ENCODE measurements around the gene CACNA1B.
A peak's percentile ranks its signal among the peaks of the same experiment; 100 is the strongest.

CACNA1B gene

DNA sequence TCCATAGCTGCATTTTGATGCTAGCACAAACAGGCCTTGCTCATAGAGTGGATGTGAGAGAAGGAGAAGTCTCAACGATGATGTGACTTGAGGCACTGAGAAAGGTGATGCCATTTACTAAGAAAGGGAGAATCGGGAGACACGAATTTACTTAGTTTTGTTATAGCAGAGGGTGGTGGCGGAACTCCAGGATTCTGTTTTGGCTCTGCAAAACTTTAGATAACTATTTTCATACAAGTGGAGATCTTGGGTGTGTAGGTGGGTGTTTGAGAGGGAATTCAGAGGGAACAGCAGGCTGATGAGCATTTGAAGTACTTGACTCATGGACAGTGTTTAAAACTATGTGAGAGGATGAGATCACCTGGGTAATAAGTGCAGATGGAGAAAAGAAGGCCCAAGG lies 43.2 kb downstream of the CACNA1B start:
- no peak for DNase-seq (ENCODE audit: low read depth)

DNA sequence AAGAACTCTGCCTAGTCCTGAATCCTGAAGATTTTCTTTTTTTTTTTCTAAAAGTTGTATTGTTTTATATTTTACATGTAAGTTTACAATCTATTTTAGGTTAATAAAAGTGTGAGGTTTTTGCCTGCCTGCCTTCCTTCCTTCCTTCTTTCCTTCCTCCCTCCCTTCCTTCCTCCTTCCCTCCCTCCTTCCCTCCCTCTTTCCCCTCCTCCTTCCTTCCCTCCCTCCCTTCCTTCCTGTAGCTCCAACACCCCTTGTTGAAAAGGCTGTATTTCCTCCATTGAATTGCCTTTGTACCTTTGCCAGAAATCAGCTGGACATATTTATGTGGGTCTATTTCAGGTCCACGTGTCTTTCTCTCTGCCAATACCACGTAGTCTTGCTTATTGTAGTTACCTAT lies 46.6 kb downstream of the CACNA1B start:
- no peak for DNase-seq (ENCODE audit: low read depth)

DNA sequence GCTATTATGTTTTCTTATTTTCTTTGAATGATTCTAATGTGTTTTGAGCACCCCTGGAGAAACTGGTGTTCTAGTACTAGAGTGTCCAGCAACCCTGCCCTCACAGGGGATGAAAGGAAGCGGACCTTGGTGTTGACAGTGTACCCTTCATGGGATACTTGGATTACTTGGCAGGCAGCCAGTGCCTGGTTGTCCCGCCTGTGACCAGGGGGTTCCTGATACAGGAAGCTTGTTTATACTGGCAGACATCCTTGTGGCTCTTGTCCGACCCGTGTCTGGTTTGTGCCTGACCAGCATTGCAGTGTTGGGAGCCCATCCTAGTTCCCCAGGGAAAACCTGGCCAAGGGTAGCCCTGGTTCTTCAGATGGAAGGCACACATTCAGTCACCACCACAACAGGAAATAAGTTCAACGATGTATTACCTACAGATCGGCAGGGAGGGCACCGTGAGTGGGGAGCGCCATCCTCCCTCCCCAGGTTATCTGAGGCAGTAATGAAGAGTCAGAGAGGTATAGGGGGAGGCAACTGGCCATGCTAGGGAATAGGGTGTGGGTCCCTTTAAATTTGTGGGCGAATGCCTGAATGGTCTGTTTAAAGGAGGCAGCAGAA lies 47.3 kb downstream of the CACNA1B start:
- no peak for DNase-seq (ENCODE audit: low read depth)

DNA sequence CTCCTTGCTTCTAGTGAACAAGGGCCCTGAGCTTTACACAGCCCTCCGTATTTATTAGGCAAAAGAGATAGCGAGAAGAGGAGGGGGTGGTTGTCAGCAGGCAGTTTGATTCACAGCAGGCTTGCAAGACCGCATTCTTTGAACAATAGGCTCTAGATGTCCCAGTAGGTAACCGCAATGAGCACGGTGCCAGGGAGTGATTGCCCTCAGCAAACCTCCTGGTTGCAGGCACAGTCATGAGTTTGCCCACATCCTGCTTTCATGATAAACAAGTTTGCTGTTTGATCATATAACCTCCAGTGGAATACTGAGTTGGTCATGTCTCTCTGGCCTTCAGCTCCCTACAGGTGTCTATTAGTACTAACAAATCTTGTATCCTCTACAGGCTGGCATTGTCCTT lies 66.1 kb downstream of the CACNA1B start:
- no peak for DNase-seq (ENCODE audit: low read depth)

DNA sequence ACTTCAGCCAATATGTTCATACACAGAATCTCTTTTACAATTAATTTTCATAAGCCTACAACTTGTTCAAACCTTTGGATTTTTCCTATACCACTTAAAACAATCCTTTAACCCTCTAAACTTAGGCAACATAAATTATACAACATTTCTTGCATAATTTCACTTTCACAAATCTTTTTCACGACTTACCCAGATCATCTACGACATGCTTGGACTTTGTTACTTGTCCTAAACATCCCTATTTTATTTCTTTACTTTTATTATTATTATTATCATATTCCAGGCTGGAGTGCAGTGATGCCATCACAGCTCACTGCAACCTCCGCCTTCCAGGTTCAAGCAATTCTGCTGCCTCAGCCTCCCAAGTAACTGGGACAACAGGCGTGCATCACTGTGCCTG lies 68.0 kb downstream of the CACNA1B start:
- peak; percentile 4 for DNase-seq (ENCODE audit: low read depth)

DNA sequence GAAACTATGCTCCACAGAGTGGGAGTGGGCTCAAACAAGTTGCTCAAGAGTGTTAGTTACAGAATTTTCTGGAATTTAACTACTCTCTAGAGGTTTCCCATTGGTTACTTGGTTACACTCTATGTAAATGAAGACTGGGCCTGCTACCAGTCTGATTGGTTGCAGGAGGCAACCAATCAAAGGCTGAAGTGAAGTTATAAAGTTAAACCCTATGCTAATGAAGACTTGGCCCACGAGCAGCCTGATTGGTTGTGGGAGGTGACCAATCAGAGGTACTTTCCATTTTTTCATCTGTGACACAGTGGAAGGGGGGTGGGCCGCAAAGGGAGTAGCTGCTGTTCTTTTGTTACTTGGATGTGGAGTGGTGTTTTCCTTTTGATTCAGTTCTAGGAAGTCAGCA lies 69.4 kb downstream of the CACNA1B start:
- no peak for DNase-seq (ENCODE audit: low read depth)

DNA sequence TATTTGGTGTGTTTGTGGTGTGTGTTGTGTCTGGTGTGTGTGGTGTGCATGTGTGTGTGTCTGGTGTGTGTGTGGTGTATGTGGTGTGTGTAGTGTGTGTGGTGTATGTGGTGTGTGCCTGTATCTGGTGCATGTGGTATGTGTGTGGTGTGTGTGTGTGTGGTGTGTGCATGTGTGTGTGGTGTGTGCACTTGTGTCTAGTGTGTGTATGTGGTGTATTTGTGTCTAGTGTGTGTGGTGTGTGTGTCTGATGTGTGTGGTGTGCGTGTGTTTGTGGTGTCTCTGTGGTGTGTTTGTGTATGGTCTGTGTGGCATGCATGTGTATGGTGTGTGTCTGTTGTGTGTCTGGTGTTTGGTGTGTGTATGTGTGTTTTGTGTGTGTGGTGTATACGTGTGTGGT lies 71.1 kb downstream of the CACNA1B start:
- DNase-seq (ENCODE audit: low read depth), result no peak

DNA sequence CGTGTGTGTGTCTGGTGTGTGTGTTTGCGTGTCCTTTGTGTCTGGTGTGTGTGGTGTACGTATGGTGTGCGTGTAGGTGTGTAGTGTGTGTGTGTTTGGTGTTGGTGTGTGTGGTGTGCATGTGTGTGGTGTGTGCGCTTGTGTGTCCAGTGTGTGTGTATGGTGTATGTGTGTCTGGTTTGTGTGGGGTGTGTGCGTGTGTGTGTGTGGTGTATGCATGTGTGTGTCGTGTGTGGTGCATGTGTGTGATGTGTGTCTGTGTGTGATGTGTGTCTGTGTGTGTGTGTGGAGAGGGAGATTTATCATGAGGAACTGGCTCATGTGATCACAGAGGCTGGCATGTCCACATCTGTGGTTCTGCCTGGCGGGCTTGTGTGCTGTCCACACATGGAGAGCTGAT lies 71.7 kb downstream of the CACNA1B start:
- DNase-seq (ENCODE audit: low read depth), result no peak

DNA sequence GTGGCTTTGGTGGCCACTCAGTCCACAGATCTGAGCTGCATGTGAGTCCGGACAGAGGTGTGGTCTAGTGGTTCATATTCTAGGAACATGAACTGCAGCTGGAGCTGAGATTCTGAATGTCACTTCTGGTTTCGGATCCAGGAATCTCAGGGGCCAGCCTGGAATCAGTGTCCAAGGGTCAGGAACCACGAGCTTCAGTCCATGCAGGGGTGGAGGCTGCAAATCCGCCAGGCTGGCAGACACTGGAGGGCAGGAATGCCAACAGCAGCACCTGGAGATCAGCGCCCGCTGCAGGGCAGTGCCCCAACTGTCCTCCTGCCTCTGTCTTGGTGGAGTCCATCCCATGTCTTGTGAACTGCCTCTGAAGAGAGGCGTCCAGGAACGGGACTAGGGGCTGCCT lies 73.5 kb downstream of the CACNA1B start:
- DNase-seq (ENCODE audit: low read depth), result no peak

DNA sequence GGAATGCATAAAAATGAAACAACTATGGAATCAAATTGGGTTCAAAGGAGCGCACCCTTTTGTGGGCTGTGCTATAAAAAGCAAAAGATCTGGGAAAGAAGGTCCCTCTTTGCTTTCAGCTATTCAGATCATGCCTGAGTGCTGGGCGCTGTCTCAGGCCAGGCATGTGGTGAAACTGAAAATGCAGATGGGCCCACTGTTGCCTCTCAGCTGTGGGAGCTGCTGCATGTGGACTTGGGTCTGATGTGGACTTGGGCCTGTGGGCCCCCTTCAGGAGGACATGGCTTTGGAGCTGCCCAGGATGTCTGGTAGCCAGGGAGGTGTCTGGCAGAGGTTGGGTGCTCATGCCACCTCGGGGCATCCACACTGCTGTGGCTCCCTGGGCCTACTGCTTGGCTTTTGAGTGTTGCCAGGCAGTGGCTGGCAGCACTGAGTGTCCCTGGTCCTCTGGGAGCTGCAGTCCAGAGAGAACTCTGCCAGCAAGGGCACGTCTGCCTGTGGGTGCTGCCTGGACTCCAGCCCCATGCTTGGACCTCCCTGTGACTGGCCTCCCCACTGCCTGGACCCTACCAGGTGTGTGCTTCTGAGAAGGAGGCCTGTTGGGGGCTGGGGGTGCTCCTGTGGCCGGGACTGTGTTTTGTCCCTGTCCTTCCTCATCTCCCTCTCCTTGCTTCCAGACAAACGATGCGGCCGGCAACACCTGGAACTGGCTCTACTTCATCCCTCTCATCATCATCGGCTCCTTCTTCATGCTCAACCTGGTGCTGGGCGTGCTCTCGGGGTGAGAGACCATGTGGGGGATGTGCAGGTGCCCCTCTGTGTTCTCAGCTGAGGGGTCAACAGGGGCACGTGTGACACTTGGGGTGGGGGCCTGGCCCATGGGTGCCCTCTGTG lies 74.3 kb downstream of the CACNA1B start:
- no peak for DNase-seq (ENCODE audit: low read depth)

DNA sequence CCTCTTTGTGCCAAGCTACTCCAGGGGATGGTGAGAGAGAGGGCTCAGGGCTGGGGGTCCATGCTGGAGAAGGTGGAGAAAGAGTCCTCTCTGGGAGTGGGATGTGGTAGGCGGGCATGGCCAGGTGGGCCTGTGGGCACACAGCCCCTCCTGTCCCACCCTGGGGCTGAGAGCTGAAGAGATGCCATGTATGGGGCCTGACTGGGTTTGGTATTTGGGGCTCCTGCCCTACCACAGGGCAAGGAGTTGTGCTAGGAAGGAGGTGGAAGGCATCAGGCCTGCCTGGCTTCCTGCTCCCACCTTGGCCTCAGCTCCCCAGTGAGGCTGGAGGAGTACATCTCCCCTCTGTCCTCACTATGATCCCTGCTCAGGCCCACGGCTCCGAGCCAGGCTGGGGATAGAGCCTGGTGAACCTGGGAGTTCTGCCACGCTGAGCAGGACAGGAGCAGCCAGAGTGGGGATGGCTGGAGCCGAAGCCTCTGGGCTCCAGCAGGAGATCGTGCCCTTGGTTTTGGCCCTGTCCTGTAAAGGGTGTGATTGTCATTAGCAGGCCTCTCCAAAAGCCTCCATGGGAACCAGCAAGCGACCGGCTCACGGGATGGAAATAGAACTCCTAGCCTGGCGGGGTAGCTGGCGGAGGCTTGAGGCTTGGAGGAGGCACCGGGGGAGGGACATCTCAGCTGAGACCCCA lies 75.5 kb downstream of the CACNA1B start:
- DNase-seq (ENCODE audit: low read depth), result no peak

DNA sequence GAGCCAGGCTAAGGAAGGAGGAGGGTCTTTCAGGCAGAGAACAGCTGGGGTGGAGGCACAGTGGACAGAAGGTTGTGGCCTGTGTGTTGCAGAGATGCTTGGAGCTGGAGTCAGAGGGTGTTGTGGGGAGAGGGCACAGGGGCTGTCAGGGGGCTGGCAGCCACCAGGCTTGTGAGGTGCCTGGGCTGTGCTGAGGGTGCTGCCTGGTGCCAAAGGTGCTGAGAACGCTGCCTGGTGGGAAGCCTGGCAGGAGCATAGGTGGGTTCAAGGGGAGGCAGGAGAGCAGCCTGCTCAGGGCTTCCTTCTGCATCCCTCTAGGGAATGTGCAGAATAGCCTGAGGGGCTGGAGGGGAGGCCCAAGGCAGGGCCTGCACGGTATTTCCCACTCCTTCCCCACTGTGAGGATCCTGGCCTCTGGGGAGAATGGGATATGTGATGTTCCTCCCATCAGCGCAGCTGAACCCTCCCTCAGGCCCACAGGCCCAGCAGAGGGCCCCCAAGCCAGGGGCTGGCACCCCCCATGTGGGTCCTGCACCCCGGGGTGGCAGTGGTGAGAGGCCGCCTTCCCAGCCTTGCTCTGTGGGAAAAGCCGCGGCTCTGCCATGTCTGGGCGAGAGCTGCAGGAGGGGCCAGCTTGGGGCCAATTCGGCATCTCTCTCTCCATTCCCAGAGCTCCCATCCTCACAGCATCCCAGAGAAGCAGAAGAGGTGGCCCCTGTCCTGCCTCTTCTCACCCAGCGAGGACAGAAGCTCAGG lies 76.3 kb downstream of the CACNA1B start:
- DNase-seq (ENCODE audit: low read depth), result no peak

DNA sequence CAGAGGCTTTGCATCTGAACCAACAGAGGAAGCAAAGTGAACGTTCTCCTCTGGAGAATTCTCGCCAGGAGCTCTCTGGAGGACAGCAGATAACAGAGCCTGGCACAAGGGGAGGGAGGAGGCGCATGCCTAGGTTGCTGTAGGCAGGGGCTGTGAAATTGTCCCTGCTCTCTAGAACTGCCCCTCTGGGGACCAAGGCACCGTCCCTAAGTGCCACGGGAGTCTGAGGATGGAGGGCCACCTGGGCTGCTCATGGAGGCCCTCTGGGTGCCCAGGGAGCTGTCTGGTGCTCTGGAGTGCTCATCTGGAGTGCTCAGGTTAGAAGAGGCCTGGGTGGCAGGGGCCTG lies 77.6 kb downstream of the CACNA1B start:
- no peak for DNase-seq (ENCODE audit: low read depth)

DNA sequence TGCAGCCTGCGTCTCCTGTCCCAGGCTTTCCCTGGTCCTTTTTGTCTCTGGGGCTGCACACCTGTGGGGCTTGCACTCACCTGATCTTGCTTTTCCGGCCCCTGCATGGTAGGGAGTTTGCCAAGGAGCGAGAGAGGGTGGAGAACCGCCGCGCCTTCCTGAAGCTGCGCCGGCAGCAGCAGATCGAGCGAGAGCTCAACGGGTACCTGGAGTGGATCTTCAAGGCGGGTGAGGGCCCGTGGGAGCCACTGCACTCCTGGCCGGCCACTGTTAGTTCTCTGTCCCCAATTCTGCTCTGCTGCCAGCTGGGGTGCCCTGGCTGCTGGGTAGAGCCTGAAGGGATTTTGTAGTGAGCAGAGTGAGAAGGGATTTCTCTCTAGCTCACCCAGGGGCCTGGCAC lies 78.0 kb downstream of the CACNA1B start:
- DNase-seq (ENCODE audit: low read depth), result no peak

DNA sequence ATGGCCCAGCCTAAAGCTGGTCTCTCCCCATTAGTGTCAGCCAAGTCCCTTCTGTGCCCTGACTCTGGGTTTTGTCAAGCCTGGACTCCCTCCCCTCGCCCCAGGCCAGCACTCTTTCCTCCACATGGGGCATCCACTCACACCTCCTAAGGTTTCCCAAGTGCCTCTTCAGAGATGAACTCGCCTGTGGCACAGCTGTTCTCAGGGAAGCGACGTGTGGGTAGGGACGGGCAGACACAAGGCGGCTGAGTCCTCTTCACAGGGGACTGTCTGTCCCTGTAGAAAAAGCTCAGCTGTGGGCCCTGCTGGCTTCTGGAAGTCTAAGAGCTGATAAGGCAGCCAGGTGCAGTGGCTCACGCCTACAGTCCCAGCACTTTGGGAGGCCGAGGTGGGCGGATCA lies 78.5 kb downstream of the CACNA1B start:
- no peak for DNase-seq (ENCODE audit: low read depth)

DNA sequence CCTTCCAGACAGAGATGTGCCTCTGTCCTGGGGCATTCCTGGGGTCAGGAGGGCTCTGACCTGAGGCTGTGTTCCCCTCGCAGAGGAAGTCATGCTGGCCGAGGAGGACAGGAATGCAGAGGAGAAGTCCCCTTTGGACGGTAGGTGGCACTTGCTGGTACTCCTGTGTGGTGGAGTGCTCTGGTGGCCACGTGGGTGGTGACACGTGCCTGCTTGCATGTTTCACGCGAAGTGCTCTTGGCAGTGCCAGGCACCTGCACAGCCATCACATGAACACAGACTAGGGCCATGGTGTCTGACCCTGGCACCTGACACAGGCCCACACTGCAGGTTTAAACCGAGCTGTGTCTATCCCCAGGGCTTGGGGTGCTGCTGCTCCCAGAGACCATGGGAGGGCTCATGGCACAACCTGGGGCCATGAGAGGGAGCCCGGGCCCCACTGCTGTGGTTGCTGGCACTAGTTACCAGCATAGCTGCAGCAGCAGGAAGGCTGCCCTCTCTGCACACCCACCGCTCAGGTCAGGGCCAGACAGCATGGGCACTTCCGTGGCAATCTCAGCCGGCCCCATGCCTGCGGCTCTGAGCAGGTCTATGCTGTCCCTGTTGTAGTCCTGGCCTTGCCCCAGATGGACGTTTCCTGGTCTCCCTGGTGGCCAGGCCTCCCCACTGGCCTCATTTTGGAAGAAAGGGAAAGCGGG lies 79.3 kb downstream of the CACNA1B start:
- DNase-seq (ENCODE audit: low read depth), result no peak

DNA sequence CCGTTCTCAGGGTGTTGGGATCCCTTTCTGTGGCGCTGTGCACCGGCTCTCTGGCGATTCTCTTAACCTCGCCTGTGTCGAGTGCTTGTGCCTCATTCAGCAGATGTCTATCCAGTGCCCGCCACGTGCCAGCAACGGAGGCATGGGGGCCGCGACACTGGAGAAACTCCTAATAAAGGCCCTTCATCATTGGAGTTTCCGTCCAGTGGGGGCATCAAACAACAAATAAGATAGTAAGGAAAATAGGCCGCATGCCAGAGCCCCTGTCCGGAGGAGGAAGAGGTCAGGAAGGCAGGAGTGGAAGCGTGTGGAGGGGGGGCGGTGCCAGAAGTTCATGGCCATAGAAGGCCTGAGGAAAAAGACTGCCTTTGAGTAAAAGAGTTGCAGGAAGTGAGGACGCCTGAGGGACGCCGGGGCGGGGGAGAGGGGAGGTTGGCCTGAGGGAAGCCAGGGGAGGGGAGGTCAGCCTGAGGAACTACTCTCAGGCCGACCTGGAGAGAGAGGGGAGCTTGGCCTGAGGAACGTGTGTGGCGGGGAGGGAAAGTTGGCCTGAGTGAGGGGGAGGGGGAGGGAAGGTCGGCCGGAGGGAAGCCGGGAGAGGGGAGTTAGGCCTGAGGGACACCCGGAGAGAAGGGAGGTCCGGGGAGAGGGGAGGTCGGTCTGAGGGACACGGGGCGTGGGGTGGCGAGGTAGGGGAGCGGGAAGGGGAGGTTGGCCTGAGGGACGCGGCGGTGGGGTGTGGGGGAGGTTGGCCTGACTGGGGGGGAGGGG lies 82.2 kb downstream of the CACNA1B start:
- DNase-seq (ENCODE audit: low read depth), result no peak

DNA sequence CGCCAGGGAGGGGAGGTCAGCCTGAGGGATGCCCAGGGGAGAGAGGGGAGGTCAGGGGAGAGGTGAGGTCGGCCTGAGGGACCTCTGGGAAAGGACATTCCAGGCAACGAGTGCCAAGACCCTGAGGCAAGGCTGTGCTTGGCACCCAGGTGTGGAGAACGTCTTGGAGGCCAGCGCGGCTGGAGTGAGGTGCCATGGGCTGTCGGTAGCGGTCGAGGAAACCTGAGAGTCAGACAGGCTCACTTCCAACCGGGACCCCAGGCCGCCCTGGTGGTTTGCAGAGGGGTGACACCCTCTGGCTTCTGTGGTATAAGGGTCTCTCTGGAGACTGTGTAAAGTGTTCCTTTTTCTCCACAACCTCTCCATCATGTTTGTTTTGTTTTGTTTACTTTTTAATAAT lies 82.9 kb downstream of the CACNA1B start:
- no peak for DNase-seq (ENCODE audit: low read depth)

DNA sequence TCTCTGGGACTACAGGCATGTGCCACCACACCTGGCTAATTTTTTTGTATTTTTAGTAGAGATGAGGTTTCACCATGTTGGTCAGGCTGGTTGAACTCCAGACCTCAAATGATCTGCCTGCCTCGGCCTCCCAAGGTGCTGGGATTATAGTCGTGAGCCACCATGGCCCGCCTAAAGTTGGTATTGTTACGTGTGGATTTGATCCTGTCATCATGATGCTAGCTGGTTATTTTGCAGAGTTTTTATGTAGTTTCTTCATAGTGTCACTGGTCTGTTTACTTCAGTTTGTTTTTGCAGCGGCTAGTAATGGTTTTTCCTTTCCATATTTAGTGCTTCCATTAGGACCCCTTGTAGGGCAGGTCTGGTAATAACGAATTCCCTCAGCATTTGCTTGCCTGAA lies 85.9 kb downstream of the CACNA1B start:
- no peak for DNase-seq (ENCODE audit: low read depth)

DNA sequence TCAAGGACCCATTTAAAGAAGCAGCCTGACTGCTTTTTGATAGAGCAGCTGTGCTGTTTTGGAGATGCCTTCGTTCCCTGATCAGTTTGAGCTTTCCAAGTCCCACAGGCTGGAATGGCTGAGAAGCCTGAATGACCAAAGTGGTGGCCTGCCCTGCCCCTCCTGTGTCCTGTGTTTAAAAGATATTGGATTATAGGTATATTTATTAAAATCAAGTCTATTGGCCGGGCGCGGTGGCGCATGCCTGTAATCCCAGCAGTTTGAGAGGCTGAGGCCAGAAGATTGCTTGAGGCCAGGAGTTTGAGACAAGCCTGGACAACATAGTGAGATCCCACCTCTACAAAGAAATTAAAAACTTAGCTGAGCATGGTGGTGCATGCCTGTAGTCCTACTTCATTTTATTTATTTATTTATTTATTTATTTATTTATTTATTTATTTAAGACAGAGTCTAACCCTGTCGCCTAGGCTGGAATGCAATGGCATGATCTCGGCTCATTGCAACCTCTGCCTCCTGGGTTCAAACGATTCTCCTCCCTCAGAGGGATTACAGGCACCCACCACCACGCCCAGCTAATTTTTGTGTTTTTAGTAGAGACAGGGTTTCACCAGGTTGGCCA lies 87.7 kb downstream of the CACNA1B start:
- DNase-seq (ENCODE audit: low read depth), result no peak
